Central memory CD8-positive, alpha-beta T cell (primary cell): ENCODE measurements around the gene ITLN1.
"Not testable (repeated sequence)": the region's sequence is repeated elsewhere in the genome, so short reads cannot be mapped to it uniquely, and the experiment has no call there.

Experiments used
- ATAC-seq: fragments of 150-1000 bp; cut with Tn5 transposase; replicated peaks from 2 replicates; pipeline ENCODE4 v1.10.0; 2022; ENCODE audit warnings: mild to moderate bottlenecking, moderate FRiP score, moderate number of reproducible peaks; ENCODE audit not compliant: poor library complexity, severe bottlenecking; ENCODE audit errors: extremely low read depth
- DNase-seq, 2 donors: peaks; one replicate each; pipeline ENCODE4 v3.0.0; 2021; ENCODE audit warnings: low spot score in 2 of 2
- H3K27ac Mint-ChIP-seq: one replicate; pipeline ENCODE4 v1.8.0; 2022; ENCODE audit warnings: low read depth, mild to moderate bottlenecking, moderate library complexity, mixed read lengths
- H3K27me3 Mint-ChIP-seq: one replicate; pipeline ENCODE4 v1.8.0; 2022; ENCODE audit warnings: mixed read lengths
- H3K36me3 Mint-ChIP-seq: one replicate; pipeline ENCODE4 v1.8.0; 2022; ENCODE audit warnings: mild to moderate bottlenecking, moderate library complexity, mixed read lengths; ENCODE audit not compliant: insufficient read depth
- H3K4me1 Mint-ChIP-seq: one replicate; pipeline ENCODE4 v1.8.0; 2022; ENCODE audit warnings: mixed read lengths
- H3K4me3 Mint-ChIP-seq: one replicate; pipeline ENCODE4 v1.8.0; 2022; ENCODE audit warnings: mild to moderate bottlenecking, moderate library complexity, mixed read lengths
- H3K9me3 Mint-ChIP-seq: one replicate; pipeline ENCODE4 v1.8.0; 2022; ENCODE audit warnings: mixed read lengths

ITLN1 gene

DNA sequence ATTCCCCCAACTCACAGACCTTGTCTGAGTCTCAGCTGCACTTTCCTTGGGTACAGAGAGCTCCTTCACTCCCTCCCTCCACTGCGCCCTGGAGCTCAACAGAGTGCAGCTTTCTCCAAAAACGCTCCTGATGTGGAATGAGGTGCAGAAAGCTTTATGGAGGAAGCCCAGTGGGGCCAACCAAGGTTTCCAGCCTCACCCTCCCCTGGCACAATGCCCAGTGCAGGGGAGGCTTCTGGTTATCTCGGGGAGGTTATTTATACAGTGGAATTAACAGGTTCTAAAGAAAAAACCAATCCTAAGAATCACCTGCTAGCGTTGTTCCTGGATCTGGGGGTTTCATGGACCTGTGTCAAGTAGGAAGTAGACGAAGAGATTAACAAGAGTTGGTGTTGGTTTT lies at the start of gene ITLN1:
ITLN1 (minus strand) TSS at position 139 of the 400 bp plus-strand sequence. CDS start 303 bp downstream, outside the sequence.
- Mint-ChIP-seq H3K4me1 (no peaks in the 10 kb centered on the region), H3K36me3 (no peaks in the 10 kb centered on the region), H3K4me3 (no peak within 1 kb of the TSS), H3K27me3 (no peaks in the 10 kb centered on the region), H3K9me3 (no peaks in the 10 kb centered on the region), H3K27ac (no peak within 1 kb of the TSS)
- ATAC-seq (no peak), DNase-seq (no peak)

DNA sequence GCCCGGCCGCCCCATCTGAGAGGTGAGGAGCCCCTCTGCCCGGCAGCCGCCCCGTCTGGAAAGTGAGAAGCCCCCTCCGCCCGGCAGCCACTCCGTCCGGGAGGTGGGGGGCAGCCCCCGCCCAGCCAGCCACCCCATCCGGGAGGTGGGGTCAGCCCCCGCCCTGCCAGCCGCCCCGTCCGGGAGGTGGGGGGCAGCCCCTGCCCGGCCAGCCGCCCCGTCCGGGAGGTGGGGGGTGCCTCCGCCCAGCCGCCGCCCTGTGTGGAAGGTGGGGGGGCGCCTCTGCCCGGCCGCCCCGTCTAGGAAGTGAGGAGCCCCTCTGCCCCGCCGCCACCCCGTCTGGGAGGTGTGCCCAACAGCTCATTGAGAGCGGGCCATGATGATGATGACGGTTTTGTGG lies 48.3 kb upstream of the ITLN1 start:
- H3K36me3 Mint-ChIP-seq, ATAC-seq, H3K4me1 Mint-ChIP-seq, H3K4me3 Mint-ChIP-seq, H3K27me3 Mint-ChIP-seq, H3K9me3 Mint-ChIP-seq, DNase-seq, H3K27ac Mint-ChIP-seq: not testable (repeated sequence)

GRCh38 chr1:160925652-160926244 lies 40.8 kb upstream of the ITLN1 start:
- Mint-ChIP-seq H3K4me1 (no peaks in the 10 kb centered on the region), H3K27me3 (peaks cover 5% of the 10 kb centered on the region), H3K4me3 (no peak overlapping the region), H3K27ac (no peak overlapping the region), H3K9me3 (no peaks in the 10 kb centered on the region), H3K36me3 (peaks cover 1% of the 10 kb centered on the region)
- no peak for ATAC-seq
- DNase-seq: no peak

GRCh38 chr1:160924791-160925651 lies 40.0 kb upstream of the ITLN1 start:
- no peaks in the 10 kb centered on the region for H3K4me1 Mint-ChIP-seq
- ATAC-seq (no peak), DNase-seq (no peak)
- no peak overlapping the region for H3K4me3 Mint-ChIP-seq
- peaks cover 11% of the 10 kb centered on the region for H3K27me3 Mint-ChIP-seq
- peaks cover 1% of the 10 kb centered on the region for H3K36me3 Mint-ChIP-seq
- no peaks in the 10 kb centered on the region for H3K9me3 Mint-ChIP-seq
- no peak overlapping the region for H3K27ac Mint-ChIP-seq

DNA sequence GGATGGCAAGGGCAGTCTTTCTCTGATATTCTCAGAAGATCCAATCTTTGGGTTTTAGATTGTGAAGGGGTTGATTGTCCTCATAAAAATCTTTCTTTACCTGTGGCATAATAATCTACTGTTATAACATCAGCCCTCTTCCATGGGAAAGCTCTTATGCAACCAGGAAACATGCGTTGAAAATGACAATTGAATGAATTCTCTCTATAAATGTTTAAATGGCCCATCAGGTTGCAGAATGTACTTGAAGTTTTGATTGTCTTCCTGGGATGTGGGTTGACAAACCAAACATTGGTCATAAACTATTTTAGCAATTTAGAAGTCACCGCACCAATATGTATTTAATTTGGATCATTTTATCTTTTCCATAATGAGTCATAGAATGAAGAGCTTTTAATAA lies 31.7 kb upstream of the ITLN1 start:
- H3K27me3 Mint-ChIP-seq: peaks cover 34% of the 10 kb centered on the region
- DNase-seq (no peak), ATAC-seq (no peak)
- no peak overlapping the region for H3K27ac Mint-ChIP-seq
- no peaks in the 10 kb centered on the region for H3K4me1 Mint-ChIP-seq
- H3K36me3 Mint-ChIP-seq: no peaks in the 10 kb centered on the region
- H3K4me3 Mint-ChIP-seq: no peak overlapping the region
- H3K9me3 Mint-ChIP-seq: no peaks in the 10 kb centered on the region

DNA sequence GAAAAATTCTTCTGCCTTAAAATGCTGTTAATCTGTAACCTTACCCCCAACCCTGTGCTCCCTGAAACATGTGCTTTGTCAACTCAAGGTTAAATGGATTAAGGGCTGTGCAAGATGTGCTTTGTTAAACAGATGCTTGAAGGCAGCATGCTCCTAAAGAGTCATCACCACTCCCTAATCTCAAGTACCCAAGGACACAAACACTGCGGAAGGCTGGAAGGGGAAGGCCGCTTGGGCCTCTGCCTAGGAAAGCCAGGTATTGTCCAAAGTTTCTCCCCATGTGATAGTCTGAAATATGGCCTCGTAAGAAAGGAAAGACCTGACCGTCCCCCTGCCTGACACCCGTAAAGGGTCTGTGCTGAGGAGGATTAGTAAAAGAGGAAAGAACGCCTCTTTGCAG lies 28.2 kb upstream of the ITLN1 start:
- H3K4me3 Mint-ChIP-seq, H3K36me3 Mint-ChIP-seq, H3K27ac Mint-ChIP-seq, H3K4me1 Mint-ChIP-seq, DNase-seq, H3K9me3 Mint-ChIP-seq, ATAC-seq: not testable (repeated sequence)
- H3K27me3 Mint-ChIP-seq: peaks cover 17% of the 10 kb centered on the region

- Mint-ChIP-seq H3K27me3 (peaks cover 12% of the 10 kb centered on the region), H3K4me3 (no peak overlapping the region), H3K9me3 (no peaks in the 10 kb centered on the region), H3K4me1 (no peaks in the 10 kb centered on the region), H3K27ac (no peak overlapping the region), H3K36me3 (no peaks in the 10 kb centered on the region)
- no peak for DNase-seq
- ATAC-seq: no peak
Observed at GRCh38 chr1:160911925-160912324, 26.9 kb upstream of the ITLN1 start.

GRCh38 chr1:160911441-160911840 lies 26.5 kb upstream of the ITLN1 start:
- H3K4me3 Mint-ChIP-seq: no peak overlapping the region
- no peaks in the 10 kb centered on the region for H3K4me1 Mint-ChIP-seq
- DNase-seq: no peak
- ATAC-seq: no peak
- no peak overlapping the region for H3K27ac Mint-ChIP-seq
- no peaks in the 10 kb centered on the region for H3K36me3 Mint-ChIP-seq
- peaks cover 8% of the 10 kb centered on the region for H3K27me3 Mint-ChIP-seq
- H3K9me3 Mint-ChIP-seq: no peaks in the 10 kb centered on the region

DNA sequence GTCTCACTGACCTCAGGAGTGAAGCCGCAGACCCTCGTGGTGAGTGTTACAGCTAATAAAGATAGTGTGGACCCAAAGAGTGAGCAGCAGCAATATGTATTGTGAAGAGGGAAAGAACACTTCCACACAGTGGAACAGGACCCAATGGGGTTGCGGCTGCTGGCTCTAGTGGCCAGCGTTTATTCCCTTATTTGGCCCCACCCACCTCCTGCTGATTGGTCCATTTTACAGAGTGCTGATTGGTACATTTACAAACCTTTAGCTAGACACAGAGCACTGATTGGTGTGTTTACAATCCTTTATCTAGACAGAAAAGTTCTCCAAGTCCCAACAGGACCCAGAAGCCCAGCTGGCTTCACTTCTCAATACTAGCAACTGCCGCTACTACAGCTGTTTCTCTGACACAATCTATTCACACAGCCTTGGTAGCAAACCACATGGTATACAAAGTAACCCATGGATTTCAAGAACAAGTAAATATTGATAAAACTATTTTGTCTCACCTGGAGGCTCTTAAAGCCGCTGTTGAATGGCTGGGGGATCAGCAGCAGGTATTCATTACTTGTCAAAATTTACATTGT lies 25.3 kb upstream of the ITLN1 start:
- Mint-ChIP-seq H3K36me3 (no peaks in the 10 kb centered on the region), H3K4me3 (no peak overlapping the region), H3K9me3 (no peaks in the 10 kb centered on the region), H3K27ac (no peak overlapping the region), H3K27me3 (no peaks in the 10 kb centered on the region), H3K4me1 (no peaks in the 10 kb centered on the region)
- ATAC-seq (no peak), DNase-seq (no peak)

GRCh38 chr1:160907976-160908375 lies 23.0 kb upstream of the ITLN1 start:
- DNase-seq (no peak), ATAC-seq (no peak)
- H3K4me1 Mint-ChIP-seq: no peaks in the 10 kb centered on the region
- H3K36me3 Mint-ChIP-seq: no peaks in the 10 kb centered on the region
- no peaks in the 10 kb centered on the region for H3K9me3 Mint-ChIP-seq
- no peaks in the 10 kb centered on the region for H3K27me3 Mint-ChIP-seq
- peak overlapping the region; percentile 17 for H3K27ac Mint-ChIP-seq
- no peak overlapping the region for H3K4me3 Mint-ChIP-seq

DNA sequence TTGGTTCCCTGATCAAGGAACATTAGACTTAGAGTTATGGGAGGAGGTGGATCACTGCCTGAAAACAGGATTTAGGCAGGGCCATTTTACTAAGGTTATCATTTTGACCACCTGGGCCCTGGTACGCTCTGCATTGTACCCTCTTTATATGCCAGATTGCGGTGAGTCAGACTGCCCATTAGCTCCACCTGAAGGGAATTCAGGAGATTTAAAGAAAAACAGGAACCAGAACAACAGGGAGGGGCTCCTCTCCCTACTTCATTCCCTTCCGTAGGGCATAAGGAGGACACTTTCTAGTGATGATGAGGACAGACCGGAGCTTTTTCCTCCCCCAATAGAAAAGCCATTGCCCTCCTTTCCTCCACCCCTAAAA lies 20.6 kb upstream of the ITLN1 start:
- ATAC-seq (no peak), DNase-seq (no peak)
- no peak overlapping the region for H3K4me3 Mint-ChIP-seq
- peaks cover 2% of the 10 kb centered on the region for H3K36me3 Mint-ChIP-seq
- H3K27ac Mint-ChIP-seq: no peak overlapping the region
- H3K9me3 Mint-ChIP-seq: no peaks in the 10 kb centered on the region
- H3K4me1 Mint-ChIP-seq: no peaks in the 10 kb centered on the region
- no peaks in the 10 kb centered on the region for H3K27me3 Mint-ChIP-seq

- Mint-ChIP-seq H3K27ac (no peak overlapping the region), H3K4me1 (no peaks in the 10 kb centered on the region)
- no peak for ATAC-seq
Observed at GRCh38 chr1:160904783-160905616, 20.0 kb upstream of the ITLN1 start.

More at GRCh38 chr1:160904783-160905616, 20.0 kb upstream of the ITLN1 start:
- no peaks in the 10 kb centered on the region for H3K9me3 Mint-ChIP-seq
- no peaks in the 10 kb centered on the region for H3K27me3 Mint-ChIP-seq
- H3K36me3 Mint-ChIP-seq: peaks cover 2% of the 10 kb centered on the region
- no peak for DNase-seq
- H3K4me3 Mint-ChIP-seq: no peak overlapping the region
